ENCODE results near the gene VMAC. TPM values are rescaled to one million over a fixed set of nuclear protein-coding genes. Genes with fewer than 3 reads are reported as not detected.

The VMAC gene
- total RNA-seq, 1 experiment from 2014 or later, result 4.3 TPM

DNA sequence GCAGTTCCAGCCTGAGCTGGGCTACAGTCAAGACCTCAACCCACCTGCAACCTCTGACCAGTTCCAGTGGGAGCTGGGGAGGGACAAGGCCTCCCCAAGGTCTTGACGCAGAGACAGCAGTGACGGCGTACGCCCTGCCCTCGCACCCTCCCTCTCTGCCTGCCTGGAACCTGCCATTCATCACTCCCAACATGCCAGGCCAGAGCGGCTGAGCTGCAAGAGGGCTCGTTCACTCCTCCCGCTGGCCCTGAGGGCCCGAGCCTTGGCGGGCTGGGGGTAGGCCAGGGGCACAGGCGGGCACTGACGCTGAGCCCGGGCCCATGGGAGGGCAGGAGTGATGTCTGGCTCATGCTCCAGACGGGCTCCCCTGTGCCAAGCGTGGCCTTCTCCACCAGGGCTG, 9.3 kb upstream of the VMAC start:
- CTCF ChIA-PET, result no interaction called here
- no peak for DNase-seq
- no peaks in the 10 kb centered on the region for H3K4me1 Mint-ChIP-seq (ENCODE audit: low read depth, unreplicated experiment)
- no peaks in the 10 kb centered on the region for H3K27me3 Mint-ChIP-seq (ENCODE audit: unreplicated experiment)
- no TSS peak for BruUV-seq (replicated peaks)
- H3K4me3 Mint-ChIP-seq (ENCODE audit: low read depth, unreplicated experiment), result no peak overlapping the region
- no peak overlapping the region for H3K27ac Mint-ChIP-seq (ENCODE audit: unreplicated experiment)
- no peaks in the 10 kb centered on the region for H3K9me3 Mint-ChIP-seq (ENCODE audit: low read depth, unreplicated experiment)
- H3K36me3 Mint-ChIP-seq (ENCODE audit: insufficient read depth, unreplicated experiment), result peaks cover 14% of the 10 kb centered on the region
- intact Hi-C loops (cut with micrococcal nuclease; ENCODE audit: unreplicated experiment), result no loop called here
- TF ChIP-seq, protein P1, sequence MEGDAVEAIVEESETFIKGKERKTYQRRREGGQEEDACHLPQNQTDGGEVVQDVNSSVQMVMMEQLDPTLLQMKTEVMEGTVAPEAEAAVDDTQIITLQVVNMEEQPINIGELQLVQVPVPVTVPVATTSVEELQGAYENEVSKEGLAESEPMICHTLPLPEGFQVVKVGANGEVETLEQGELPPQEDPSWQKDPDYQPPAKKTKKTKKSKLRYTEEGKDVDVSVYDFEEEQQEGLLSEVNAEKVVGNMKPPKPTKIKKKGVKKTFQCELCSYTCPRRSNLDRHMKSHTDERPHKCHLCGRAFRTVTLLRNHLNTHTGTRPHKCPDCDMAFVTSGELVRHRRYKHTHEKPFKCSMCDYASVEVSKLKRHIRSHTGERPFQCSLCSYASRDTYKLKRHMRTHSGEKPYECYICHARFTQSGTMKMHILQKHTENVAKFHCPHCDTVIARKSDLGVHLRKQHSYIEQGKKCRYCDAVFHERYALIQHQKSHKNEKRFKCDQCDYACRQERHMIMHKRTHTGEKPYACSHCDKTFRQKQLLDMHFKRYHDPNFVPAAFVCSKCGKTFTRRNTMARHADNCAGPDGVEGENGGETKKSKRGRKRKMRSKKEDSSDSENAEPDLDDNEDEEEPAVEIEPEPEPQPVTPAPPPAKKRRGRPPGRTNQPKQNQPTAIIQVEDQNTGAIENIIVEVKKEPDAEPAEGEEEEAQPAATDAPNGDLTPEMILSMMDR (IDR thresholded peaks at IDR 0.05; ENCODE audit: unreplicated experiment), result no peak

GRCh38 chr19:5895890-5896289, 8.8 kb upstream of the VMAC start:
- Mint-ChIP-seq H3K9me3 (ENCODE audit: low read depth, unreplicated experiment) (no peaks in the 10 kb centered on the region), H3K4me1 (ENCODE audit: low read depth, unreplicated experiment) (no peaks in the 10 kb centered on the region)
- no peak for DNase-seq

DNA sequence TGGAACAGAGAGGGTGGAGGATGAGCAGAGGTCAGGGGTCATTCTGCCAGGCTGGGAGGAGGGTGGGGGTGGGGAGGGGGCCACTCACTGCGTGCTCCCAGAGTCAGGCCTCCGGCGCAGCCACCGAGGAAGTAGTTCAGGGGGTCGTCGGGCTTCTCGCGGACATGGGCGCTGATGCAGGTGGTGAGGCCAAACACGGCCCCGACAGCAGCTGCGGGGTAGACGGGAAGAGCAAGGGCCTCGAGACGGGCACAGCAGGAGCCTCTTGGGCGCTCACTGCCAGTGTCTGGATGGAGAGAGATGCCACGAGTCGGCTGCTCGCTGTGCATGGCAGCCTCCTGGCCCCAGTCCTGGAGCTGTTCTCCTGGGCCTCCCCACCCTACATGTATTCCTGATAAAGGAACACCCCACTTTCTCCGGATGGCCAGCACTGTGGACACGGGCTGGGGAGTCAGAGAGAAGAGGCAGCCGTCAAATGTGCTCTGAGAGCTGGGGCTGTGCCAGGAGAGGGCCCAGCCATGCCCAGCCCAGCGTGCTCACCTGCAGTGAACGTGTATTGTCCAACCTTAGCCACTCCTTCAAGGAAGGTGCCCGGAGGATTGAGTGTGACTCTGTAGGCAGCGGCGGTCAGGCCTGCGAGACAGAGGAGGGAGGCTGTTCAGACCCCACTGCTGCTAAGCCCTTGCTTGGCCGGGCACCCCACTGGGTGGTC, 8.2 kb upstream of the VMAC start:
- H3K27ac Mint-ChIP-seq (ENCODE audit: unreplicated experiment), result no peak overlapping the region
- no TSS peak for BruUV-seq (replicated peaks)
- intact Hi-C loops (cut with micrococcal nuclease; ENCODE audit: unreplicated experiment), result no loop called here
- DNase-seq, result no peak
- no peaks in the 10 kb centered on the region for H3K9me3 Mint-ChIP-seq (ENCODE audit: low read depth, unreplicated experiment)
- TF ChIP-seq, protein P1 (IDR thresholded peaks at IDR 0.05; ENCODE audit: unreplicated experiment), result no peak
- H3K27me3 Mint-ChIP-seq (ENCODE audit: unreplicated experiment), result no peaks in the 10 kb centered on the region
- H3K4me1 Mint-ChIP-seq (ENCODE audit: low read depth, unreplicated experiment), result no peaks in the 10 kb centered on the region
- CTCF ChIA-PET, result no interaction called here
- H3K36me3 Mint-ChIP-seq (ENCODE audit: insufficient read depth, unreplicated experiment), result peaks cover 14% of the 10 kb centered on the region
- H3K4me3 Mint-ChIP-seq (ENCODE audit: low read depth, unreplicated experiment), result no peak overlapping the region

More at GRCh38 chr19:5895890-5896289, 8.8 kb upstream of the VMAC start:
- Mint-ChIP-seq H3K27ac (ENCODE audit: unreplicated experiment) (no peak overlapping the region), H3K4me3 (ENCODE audit: low read depth, unreplicated experiment) (no peak overlapping the region), H3K27me3 (ENCODE audit: unreplicated experiment) (no peaks in the 10 kb centered on the region), H3K36me3 (ENCODE audit: insufficient read depth, unreplicated experiment) (peaks cover 14% of the 10 kb centered on the region)
- CTCF ChIA-PET, result no interaction called here
- TF ChIP-seq, protein P1 (IDR thresholded peaks at IDR 0.05; ENCODE audit: unreplicated experiment), result no peak
- intact Hi-C loops (cut with micrococcal nuclease; ENCODE audit: unreplicated experiment), result no loop called here
- BruUV-seq (replicated peaks), result no TSS peak

DNA sequence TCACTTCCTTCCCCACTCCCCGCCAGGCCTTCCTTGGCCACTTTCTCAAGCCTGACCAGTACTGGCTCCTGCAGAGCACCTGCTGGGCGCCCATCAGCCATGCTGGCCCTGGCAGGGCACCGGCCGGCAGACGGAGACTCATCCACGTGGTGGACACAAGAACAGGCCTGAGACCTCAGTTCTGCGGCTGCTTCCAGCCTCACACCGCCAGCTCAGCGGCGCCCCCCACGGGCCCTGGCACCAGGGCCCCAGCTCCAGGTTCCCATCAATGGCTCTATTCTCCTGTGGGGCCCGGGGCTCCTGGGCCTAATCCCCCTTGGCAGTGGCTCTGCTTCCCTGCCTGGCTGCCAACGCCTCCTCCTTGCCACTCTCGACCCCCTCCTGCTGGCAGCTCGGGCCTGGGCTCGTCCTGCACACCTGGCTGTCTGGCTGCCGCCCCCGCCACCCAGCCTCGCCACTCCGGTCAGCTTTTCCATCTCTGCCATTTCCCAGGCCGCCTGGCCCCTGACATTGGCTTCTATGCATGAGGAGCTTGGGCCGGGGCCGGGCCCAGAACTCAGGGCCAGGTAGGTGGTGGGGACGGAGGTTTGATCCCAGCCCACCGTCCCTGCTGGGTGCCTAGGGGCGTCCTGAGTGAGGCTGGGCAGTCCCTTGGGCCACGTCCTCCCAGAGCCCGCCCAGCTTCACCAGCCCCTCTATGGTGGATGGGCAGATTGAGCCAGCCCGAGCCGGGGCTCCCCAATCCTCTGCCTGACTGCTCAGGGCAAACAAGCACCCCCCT, 7.3 kb upstream of the VMAC start:
- TF ChIP-seq, protein P1 (IDR thresholded peaks at IDR 0.05; ENCODE audit: unreplicated experiment), result no peak
- Mint-ChIP-seq H3K27ac (ENCODE audit: unreplicated experiment) (no peak overlapping the region), H3K27me3 (ENCODE audit: unreplicated experiment) (no peaks in the 10 kb centered on the region), H3K4me1 (ENCODE audit: low read depth, unreplicated experiment) (no peaks in the 10 kb centered on the region), H3K36me3 (ENCODE audit: insufficient read depth, unreplicated experiment) (peaks cover 11% of the 10 kb centered on the region), H3K9me3 (ENCODE audit: low read depth, unreplicated experiment) (no peaks in the 10 kb centered on the region), H3K4me3 (ENCODE audit: low read depth, unreplicated experiment) (no peak overlapping the region)
- no TSS peak for BruUV-seq (replicated peaks)
- CTCF ChIA-PET, result no interaction called here
- DNase-seq, result no peak
- intact Hi-C loops (cut with micrococcal nuclease; ENCODE audit: unreplicated experiment), result no loop called here

All from Calu3 (cell line).